Left lung (tissue), 10 donors: Measurements from ENCODE around the gene KIAA1217. TPM values are rescaled to one million over a fixed set of nuclear protein-coding genes. Genes with fewer than 3 reads are reported as not detected.

Source experiments
- ATAC-seq: fragments of 200-7000 bp; cut with Tn5 transposase; one replicate; pipeline ENCODE4 v1.9.1; 2020; ENCODE audit warnings: moderate library complexity
- DNase-seq, 4 donors: peaks; one replicate each; pipeline ENCODE4 v3.0.0-alpha.2; 2013 to 2020
- H3K27ac ChIP-seq, 2 donors: fragments of 200-600 bp; sonication (generic) in 1 of 2; one replicate each; pipeline versions ENCODE4 v1.5.0 to v1.8.0; 2020 to 2021
- H3K27me3 ChIP-seq, 2 donors: fragments of 200-600 bp; sonication (generic) in 1 of 2; one replicate each; pipeline versions ENCODE4 v1.5.0 to v1.8.0; 2020 to 2021
- H3K36me3 ChIP-seq, 2 donors: fragments of 200-600 bp; sonication (generic) in 1 of 2; one replicate each; pipeline versions ENCODE4 v1.5.0 to v1.8.0; 2020 to 2021
- H3K4me1 ChIP-seq, 2 donors: fragments of 200-600 bp; one replicate each; pipeline ENCODE4 v1.8.0; 2021
- H3K4me3 ChIP-seq, 2 donors: fragments of 200-600 bp; sonication (generic) in 1 of 2; one replicate each; pipeline versions ENCODE4 v1.5.0 to v1.8.0; 2020 to 2021; ENCODE audit warnings: mild to moderate bottlenecking in 1 of 2
- H3K9me3 ChIP-seq, 2 donors: fragments of 200-600 bp; sonication (generic) in 1 of 2; one replicate each; pipeline versions ENCODE4 v1.5.0 to v1.8.0; 2020 to 2021
- intact Hi-C, 2 donors: fragments of 100-400 bp; cut with DNase I; formaldehyde crosslinking; loops; one replicate each; pipeline versions ENCODE4 v1.11.2 to v1.14.2; 2022
- polyA plus RNA-seq, 6 donors: library from polyadenylated mRNA; unstranded; fragments of 120-200 nt; gene quantifications; one replicate each; pipeline ENCODE4 v1.2.1, GENCODE V29; 2013; ENCODE audit not compliant: insufficient read length in 6 of 6
- total RNA-seq, 2 donors: library from RNA; stranded (reverse); fragmentation: NEBNext Ultra II Directional; extraction: Animal tissue kit (Norgen Biotek cat#: 25700); gene quantifications; one replicate each; pipeline ENCODE4 v1.2.1, GENCODE V29; 2021
- TF ChIP-seq, protein P1 (sequence below), 2 donors: fragments of 200-600 bp; sonication (generic) in 1 of 2; IDR thresholded peaks; one replicate each; pipeline versions ENCODE4 v1.5.0 to v1.8.0; 2021; ENCODE audit warnings: antibody characterized with exemption in 2 of 2
- donor health status: DM: no; HTN: yes; CAD: no.
- donor health status: DM: no; HTN: no; CAD: no.

The KIAA1217 gene
- total and polyA plus RNA-seq, 8 donors = 28.3 to 69.1 (median 60.4) TPM

DNA sequence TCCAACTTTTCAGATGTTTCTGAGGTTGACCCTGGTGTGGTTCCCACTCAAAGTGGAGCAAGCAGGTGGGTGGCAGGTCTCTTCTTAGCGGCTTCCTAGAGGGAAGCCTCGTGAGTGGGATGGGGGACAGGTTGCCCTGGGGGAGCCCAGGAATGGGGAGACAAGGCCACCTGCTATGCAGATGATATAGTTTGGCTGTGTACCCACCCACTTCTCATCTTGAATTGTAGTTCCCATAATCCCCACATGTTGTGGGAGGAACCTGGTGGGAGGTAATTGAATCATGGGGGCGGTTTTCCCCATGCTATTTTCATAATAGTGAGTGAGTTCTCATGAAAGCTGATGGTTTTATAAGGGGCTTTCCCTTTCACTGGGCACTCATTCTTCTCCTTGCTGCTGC is 68.3 kb downstream of the KIAA1217 start:
- ATAC-seq = no peak
- H3K36me3 ChIP-seq = no peaks in the 10 kb centered on the region
- no peaks in the 10 kb centered on the region for H3K4me1 ChIP-seq
- H3K4me3 ChIP-seq = no peak overlapping the region
- intact Hi-C loops = no loop called here
- no peak overlapping the region for H3K27ac ChIP-seq
- no peak for DNase-seq
- no peaks in the 10 kb centered on the region for H3K27me3 ChIP-seq
- TF ChIP-seq, protein P1, sequence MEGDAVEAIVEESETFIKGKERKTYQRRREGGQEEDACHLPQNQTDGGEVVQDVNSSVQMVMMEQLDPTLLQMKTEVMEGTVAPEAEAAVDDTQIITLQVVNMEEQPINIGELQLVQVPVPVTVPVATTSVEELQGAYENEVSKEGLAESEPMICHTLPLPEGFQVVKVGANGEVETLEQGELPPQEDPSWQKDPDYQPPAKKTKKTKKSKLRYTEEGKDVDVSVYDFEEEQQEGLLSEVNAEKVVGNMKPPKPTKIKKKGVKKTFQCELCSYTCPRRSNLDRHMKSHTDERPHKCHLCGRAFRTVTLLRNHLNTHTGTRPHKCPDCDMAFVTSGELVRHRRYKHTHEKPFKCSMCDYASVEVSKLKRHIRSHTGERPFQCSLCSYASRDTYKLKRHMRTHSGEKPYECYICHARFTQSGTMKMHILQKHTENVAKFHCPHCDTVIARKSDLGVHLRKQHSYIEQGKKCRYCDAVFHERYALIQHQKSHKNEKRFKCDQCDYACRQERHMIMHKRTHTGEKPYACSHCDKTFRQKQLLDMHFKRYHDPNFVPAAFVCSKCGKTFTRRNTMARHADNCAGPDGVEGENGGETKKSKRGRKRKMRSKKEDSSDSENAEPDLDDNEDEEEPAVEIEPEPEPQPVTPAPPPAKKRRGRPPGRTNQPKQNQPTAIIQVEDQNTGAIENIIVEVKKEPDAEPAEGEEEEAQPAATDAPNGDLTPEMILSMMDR (IDR thresholded peaks at IDR 0.05) = no peak
- H3K9me3 ChIP-seq = peaks cover 0 to 7% of the 10 kb centered on the region in 2 donors

DNA sequence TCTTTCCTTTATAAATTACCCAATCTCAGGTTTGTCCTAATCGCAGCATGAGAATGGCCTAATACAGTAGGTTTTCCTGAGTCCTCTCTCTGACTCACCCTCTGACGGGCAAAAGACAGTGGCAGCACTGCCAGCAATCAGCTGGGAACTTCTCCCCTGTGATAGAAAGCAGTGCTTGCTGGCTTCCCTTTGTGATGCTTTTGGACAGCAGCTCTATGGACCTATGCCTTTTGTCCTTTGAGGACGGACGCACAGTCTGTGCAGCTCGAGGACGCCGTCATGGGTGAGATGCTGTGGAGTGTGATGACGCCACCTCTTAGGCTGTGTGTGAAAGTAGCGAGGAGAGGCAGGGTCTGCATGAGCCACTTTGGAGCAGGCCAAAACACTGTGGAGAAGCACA is 68.8 kb downstream of the KIAA1217 start:
- H3K27me3 ChIP-seq = no peaks in the 10 kb centered on the region
- ATAC-seq (peak; percentile 23), DNase-seq (no peak)
- no peaks in the 10 kb centered on the region for H3K36me3 ChIP-seq
- H3K27ac ChIP-seq = no peak overlapping the region
- no peaks in the 10 kb centered on the region for H3K4me1 ChIP-seq
- TF ChIP-seq, protein P1 (IDR thresholded peaks at IDR 0.05) = no peak
- H3K9me3 ChIP-seq = peaks cover 0 to 7% of the 10 kb centered on the region in 2 donors
- intact Hi-C loops = no loop called here
- no peak overlapping the region for H3K4me3 ChIP-seq

DNA sequence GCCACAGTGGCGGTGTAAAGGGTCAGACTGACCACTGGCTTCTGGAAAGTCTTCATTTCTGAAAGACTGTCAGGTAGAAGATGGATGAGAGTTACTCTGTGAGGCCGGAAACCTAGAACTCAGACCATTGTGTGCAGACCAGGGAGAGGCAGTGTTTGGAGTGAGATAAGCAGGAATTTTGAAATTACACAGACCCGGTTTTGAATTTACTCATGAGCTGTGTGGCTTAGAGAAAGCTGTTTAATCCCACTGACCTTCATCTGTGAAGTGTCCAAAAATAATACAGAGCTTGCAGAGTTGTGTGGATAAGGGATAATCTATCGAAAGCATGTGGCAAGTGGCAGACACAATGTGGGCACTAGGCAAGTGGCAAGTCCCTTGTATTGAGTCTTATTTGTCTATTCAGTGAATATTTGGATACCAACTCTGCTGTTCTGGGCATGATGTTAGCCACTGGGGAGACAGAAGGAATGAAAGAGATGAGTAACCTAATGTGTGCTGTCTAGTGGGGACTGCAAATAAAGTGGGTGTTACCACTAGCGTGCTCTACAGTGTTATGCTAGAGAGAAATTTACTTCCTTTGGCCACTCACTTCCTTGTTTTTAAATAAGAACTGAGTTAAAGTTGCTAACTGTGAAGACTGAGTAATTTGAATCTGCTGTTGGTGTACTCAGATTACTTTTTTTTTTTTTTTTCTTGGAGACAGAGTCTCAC is 69.4 kb downstream of the KIAA1217 start:
- intact Hi-C loops = no loop called here
- H3K36me3 ChIP-seq = no peaks in the 10 kb centered on the region
- H3K27me3 ChIP-seq = no peaks in the 10 kb centered on the region
- no peak overlapping the region for H3K4me3 ChIP-seq
- peak; percentile 19 for ATAC-seq
- peaks cover 0 to 7% of the 10 kb centered on the region in 2 donors for H3K9me3 ChIP-seq
- H3K4me1 ChIP-seq = no peaks in the 10 kb centered on the region
- no peak for DNase-seq
- TF ChIP-seq, protein P1 (IDR thresholded peaks at IDR 0.05) = no peak
- peak overlapping the region in 1 of 2 donors; percentile 37 for H3K27ac ChIP-seq

DNA sequence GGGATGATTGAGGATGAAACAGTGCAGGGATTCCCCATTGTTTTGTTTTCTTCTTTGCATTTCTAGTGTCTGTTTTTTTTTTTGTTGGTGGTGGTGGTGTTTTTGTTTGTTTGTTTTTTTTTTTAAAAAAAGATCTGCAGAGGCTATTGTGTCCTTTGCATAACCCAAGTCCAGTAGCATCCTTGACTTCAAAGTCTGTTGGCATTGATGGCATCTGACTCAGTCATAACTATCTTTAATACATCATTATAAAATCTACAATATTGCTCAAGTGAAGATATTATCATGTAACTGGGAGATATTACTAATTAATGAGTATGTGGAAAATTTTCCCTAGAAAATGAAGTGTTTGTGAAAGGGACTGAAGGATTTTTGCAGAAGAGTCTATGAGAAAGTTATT is 70.2 kb downstream of the KIAA1217 start:
- TF ChIP-seq, protein P1 (IDR thresholded peaks at IDR 0.05) = no peak
- no peak for ATAC-seq
- Histone ChIP-seq H3K4me3 (no peak overlapping the region), H3K9me3 (peaks cover 0 to 9% of the 10 kb centered on the region in 2 donors), H3K27me3 (no peaks in the 10 kb centered on the region), H3K27ac (no peak overlapping the region), H3K36me3 (no peaks in the 10 kb centered on the region), H3K4me1 (no peaks in the 10 kb centered on the region)
- intact Hi-C loops = no loop called here
- no peak for DNase-seq

DNA sequence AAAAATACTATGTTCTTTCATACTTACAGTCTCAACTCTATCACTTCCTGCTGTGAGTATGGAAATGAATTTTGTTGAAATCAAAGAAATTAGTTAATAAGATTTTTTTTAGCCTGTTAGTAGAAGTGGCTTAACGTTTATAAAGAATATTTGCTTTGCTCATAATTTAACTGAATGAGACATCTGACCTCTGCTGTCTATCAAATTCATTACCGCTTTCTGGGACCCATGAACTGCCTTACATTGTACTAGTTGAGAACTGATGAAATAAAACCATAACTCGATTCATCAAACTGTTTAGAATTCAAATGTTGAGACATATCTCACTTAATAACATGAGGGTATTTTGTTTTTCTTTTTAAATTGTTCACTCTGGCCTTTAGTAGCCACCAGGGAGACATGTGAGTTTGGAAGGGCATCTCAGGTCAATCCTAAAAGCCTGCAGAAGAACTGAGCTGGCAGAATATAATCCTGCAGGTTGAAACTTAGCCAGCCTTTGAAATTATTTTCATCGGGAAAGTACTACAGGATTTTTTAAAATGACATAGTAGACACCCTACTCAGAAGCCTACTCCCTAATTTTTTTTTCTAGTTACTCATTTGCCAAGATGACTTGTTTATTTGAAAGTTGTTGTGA is 78.7 kb downstream of the KIAA1217 start:
- DNase-seq (no peak), ATAC-seq (no peak)
- Histone ChIP-seq H3K4me3 (no peak overlapping the region), H3K27me3 (no peaks in the 10 kb centered on the region), H3K9me3 (peaks cover 0 to 6% of the 10 kb centered on the region in 2 donors), H3K36me3 (no peaks in the 10 kb centered on the region), H3K4me1 (no peaks in the 10 kb centered on the region), H3K27ac (no peak overlapping the region)
- intact Hi-C loops = no loop called here
- TF ChIP-seq, protein P1 (IDR thresholded peaks at IDR 0.05) = no peak
